IPS-NIHi11 (cell line): ENCODE measurements around the gene PAK1.
"Not testable (repeated sequence)": the region's sequence is repeated elsewhere in the genome, so short reads cannot be mapped to it uniquely, and the experiment has no call there.

Experiments used
- DNase-seq: peaks from one replicate; pipeline ENCODE4 v3.0.0; 2012; ENCODE audit warnings: mixed read lengths, low spot score

Gene PAK1

DNA sequence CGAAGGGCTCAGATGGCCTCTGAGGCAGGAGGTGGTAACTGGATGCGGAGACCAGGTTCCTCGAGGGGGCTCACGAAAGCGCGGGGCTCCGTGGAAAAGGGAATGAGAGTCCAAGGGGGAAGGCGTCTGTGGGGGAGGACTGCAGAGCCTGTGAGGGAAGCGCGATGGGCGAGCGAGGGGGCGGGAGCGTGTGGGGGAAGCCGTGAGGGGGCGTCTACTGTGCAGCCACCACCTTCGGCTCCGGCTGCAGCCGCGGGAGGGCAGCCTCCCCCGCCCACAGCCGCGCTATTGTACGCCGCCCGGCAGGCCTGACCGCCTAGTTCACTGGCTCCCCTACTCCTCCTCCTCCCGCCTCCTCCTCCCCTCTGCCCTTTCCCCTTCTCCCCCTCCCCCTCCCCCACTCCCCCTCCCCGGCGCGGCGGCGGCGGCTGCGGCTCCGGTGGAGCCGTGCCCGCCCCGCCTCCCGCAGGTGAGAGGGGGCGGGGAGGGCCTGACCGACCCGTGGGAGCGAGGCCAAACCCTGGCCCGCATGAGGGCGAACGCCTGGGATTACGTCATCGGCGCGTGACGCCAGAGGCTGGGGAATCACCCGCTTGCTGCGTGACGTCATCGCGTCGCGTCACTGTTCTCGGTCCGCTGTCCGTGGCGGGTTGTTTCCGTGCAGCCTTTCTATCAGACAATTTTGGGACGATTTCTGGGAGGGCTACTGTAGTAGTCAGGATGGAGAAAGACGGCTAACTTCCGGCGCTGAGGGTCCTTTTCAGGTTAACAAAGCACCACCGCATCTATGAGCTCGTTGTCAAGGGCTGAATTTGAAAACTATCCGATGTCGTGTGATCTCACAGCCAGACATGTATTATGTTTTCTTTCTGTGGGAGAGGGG is at the start of gene PAK1:
PAK1 (minus strand) TSS at position 294 of the 883 bp plus-strand sequence. CDS start 81,574 bp downstream, outside the sequence.
- peak; percentile 91 for DNase-seq

DNA sequence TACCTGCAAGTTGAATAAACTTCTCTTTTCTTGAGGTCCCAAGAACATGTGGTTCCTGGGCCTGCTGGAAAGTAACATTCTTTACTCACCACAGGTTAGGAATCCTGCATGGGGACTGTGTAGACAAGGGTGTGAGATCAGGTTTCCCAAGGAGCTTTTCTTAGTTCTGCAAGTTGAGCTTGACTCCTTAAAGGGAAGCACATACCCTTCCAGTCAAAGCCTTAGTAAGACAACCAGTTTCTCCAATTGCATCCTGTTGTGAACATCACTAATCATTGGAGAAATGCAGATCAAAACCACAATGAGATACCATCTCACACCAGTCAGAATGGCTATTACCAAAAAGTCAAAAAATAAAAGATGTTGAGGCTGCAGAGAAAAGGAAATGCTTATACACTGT is 48.3 kb upstream of the PAK1 start:
- DNase-seq = no peak

GRCh38 chr11:77519847-77520246 is 46.0 kb upstream of the PAK1 start:
- DNase-seq = no peak

DNA sequence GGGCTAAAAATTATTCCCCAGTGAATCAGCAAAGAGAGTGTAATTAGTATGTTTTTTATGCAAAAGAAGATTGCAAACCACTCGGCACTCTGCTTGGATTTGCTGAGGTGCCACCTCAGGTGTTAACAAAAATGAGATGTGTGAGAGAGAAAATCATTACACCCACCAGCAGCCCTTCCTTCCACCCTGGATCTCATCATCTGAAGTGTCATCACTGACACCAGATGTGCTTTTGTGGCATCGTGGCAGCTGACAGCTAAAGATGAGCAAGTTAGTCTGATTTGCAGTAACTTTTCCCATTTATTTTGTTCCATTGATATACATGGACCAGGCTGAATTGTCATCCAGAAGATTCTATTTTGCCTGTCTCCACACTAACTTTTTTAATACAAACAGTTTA is 44.6 kb upstream of the PAK1 start:
- DNase-seq = no peak

DNA sequence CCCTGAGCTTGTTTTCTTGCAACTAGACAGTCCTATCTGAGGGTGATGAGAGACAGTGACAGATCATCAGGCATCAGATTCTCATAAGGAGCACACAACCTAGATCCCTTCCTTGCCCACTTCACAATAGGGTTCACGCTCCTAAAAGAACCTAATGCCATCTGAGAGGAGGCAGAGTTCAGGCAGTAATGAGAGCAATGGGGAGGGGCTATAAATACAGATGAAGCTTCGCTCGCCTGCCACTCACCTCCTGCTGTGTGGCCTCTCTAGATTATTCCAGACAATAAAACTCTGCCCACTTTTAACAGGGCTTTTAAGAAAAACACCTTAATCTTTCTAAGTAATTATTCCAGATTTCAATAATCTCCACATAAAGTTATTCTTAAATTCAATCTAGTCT is 43.9 kb upstream of the PAK1 start:
- no peak for DNase-seq

- DNase-seq = no peak
These were observed 43.3 kb upstream of the PAK1 start for GRCh38 chr11:77517226-77517625.

DNA sequence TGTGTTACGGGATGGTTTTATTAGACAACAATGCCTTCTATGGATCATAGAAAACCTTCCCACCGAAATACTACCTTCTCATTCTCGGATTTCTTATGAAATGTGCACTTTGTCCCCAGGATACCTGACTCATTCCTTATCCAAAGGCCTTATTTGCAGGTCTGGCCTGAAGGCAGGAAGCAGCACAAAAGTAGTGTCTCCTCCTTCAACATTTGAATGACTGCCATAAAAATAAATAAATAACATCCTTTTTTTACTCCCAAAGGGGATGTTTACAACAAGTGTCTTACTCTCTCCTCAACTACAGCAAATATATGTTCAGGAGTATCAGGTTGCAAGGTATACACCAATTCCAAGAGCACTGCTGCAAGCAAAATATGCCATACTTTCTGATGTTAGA is 41.6 kb upstream of the PAK1 start:
- no peak for DNase-seq

DNA sequence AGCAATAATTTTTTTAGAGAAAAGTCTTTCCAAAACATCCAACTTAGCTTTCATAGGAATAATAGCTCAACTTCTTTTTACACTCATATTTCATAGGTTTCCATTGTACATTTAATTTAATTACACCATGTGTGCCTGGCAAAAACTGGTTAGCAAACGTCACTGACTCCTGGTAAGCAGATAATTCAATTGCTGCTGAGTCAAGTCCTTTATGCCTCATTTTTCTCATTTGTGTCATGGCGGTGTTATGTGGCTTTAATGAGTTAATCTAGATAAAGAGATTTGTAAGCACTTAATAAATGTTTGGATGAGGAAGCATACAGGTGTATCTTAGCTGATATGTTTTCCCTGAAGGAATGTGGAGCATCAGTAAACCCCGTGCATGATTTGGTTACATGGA is 41.2 kb upstream of the PAK1 start:
- no peak for DNase-seq

DNA sequence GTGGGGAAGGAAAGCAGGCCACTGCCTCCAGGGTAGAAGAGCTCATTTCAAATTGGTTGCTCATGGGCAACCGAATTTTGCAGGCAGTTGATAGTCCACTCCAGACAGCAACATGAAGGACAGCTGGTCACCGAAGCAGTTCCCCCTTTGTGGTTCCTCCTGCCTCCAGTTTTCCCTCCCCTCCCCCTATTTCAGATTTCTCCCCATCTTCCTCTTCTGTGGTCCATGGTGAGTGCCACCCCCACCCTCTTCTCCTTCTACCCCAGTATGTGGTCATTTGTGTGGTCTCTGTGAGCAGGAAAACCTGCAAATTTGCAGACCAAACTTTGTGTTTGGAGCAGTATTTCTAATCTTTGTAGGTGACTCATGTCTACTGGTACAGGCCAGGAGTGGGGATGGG is 38.2 kb upstream of the PAK1 start:
- no peak for DNase-seq

- DNase-seq = no peak
These were observed 37.0 kb upstream of the PAK1 start for GRCh38 chr11:77510851-77511250.

DNA sequence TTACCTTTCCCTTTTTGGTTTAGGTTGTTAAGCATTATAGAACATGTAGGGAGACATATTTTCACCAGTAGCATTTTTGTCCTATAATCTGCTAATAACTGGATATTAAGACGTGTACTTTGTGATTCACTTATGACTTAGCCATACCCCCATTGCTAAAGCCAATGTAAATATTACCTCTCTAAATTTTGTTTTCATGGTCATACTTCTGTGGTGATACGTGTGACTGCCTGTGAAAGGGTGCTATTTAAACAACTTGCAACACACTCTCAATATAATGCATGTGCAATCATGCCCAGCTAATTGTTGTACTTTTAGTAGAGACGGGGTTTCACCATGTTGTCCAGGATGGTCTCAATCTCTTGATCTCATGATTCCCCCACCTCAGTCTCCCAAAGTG is 36.2 kb upstream of the PAK1 start:
- DNase-seq = no peak

DNA sequence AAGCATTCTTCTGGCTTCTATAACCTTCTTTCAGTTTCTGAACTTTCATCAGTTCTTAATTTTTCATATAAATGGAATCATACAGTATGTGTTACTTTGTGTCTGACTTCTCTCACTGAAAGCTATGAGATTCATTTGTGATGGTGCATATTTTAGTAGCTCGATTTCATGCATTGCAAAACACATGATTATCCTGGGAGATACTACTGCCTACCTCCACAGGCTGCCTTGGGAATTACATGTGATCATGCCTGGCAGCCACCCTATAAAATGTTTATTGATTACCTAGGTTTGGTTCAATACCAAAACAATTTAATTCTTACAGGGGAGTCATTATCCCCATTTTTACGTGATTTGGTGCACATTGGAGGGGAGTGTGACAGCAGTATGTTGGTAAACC is 34.1 kb upstream of the PAK1 start:
- no peak for DNase-seq

GRCh38 chr11:77506857-77507256 is 33.0 kb upstream of the PAK1 start:
- DNase-seq = no peak

GRCh38 chr11:77505956-77506355 is 32.1 kb upstream of the PAK1 start:
- no peak for DNase-seq

GRCh38 chr11:77503006-77503405 is 29.1 kb upstream of the PAK1 start:
- DNase-seq = no peak

GRCh38 chr11:77502346-77502905 is 28.5 kb upstream of the PAK1 start:
- DNase-seq = no peak

GRCh38 chr11:77501758-77502157 is 27.9 kb upstream of the PAK1 start:
- DNase-seq = no peak

DNA sequence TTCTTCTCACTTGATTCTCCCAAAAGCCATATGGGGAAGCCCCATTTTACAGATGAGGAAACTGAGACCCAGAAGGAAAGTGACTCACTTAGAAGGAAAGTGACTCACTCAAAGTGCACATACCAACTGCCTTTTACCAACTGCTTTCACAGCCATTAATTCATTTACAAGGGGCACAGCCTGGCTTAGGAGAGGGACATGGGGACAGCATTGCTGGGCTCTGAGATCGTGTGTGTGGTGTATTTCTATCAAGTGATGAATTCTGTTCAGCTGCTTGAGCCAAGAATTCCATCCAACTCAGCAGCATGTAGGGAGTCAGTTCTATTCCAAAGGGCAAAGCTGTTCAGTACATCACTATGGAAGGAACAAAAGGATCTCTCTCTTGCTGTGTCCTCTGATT is 23.5 kb upstream of the PAK1 start:
- no peak for DNase-seq

- no peak for DNase-seq
These were observed 21.6 kb upstream of the PAK1 start for GRCh38 chr11:77495526-77495925.

- DNase-seq = not testable (repeated sequence)
These were observed 16.1 kb upstream of the PAK1 start for GRCh38 chr11:77490035-77490434.

DNA sequence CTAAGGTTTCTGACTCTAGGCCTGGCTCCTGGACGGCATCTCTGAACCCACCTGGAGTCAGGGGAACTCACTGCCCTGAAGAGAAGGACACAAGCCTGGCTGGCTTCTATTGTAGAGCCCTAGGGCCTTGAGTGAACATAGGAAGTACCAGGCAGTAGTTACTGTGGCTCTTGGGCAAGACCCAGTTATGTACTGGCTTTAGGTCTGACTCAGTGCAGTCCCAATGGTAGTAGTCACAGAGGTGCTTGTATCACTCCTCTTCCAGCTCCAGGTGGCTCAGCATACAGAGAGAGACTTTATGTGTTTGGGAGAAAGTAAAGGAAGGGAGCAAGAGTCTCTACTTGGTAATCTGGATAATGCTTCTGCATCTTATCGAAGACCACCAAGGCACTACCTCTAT is 13.9 kb upstream of the PAK1 start:
- DNase-seq = no peak

GRCh38 chr11:77479746-77480352 is 6.0 kb upstream of the PAK1 start:
- peak; percentile 44 for DNase-seq

DNA sequence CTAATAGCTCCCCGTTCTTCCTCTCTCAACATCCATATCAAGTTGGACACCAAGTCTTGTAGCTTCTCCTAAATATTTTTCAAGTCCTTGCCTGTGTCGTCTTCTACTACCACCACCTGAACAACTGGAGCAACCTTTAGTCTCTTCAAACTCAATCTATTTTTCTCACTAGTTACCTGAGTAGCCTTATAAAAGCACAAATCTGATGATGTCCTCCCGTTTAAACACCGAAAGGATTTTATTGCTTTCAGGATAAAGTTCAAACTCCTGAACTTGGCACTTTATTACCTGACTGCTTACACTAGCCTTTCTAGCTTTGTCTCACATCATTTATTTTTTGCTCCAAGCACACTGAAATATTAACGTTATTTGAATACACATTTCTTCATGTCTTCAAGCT is 1.3 kb upstream of the PAK1 start:
- no peak for DNase-seq
